Endodermal cell (in vitro differentiated cells): ENCODE data around the gene CGREF1. TPM values are rescaled to one million over a fixed set of nuclear protein-coding genes. Genes with fewer than 3 reads are reported as not detected.

Source experiments
- DNase-seq: peaks from one replicate; pipeline ENCODE4 v3.0.0-alpha.2; 2017
- H3K27ac ChIP-seq: 2 replicates; pipeline ENCODE4 v1.5.1; 2013; ENCODE audit warnings: mild to moderate bottlenecking, low read depth, low read length, moderate library complexity
- H3K27me3 ChIP-seq: 2 replicates; pipeline ENCODE4 v1.6.1; 2013; ENCODE audit warnings: mild to moderate bottlenecking, low read length, moderate library complexity; ENCODE audit not compliant: insufficient read depth, control insufficient read depth, poor library complexity, severe bottlenecking
- H3K36me3 ChIP-seq: 2 replicates; pipeline ENCODE4 v1.7.0; 2013; ENCODE audit warnings: mild to moderate bottlenecking, low read length, moderate library complexity; ENCODE audit not compliant: control insufficient read depth, insufficient read depth
- H3K4me1 ChIP-seq: one replicate; pipeline ENCODE4 v1.7.0; 2013; ENCODE audit warnings: low read length; ENCODE audit not compliant: control insufficient read depth, insufficient read depth
- H3K4me3 ChIP-seq: 2 replicates; pipeline ENCODE4 v1.5.1; 2013; ENCODE audit warnings: mild to moderate bottlenecking, low read length, moderate library complexity
- H3K9ac ChIP-seq: 2 replicates; pipeline ENCODE4 v1.6.1; 2013; ENCODE audit warnings: mild to moderate bottlenecking, low read length, moderate library complexity; ENCODE audit not compliant: poor library complexity, severe bottlenecking; ENCODE audit errors: extremely low read depth
- H3K9me3 ChIP-seq: 2 replicates; pipeline ENCODE4 v1.6.1; 2013; ENCODE audit warnings: mild to moderate bottlenecking, low read length, moderate library complexity; ENCODE audit not compliant: control insufficient read depth
- H3K27ac Mint-ChIP-seq: 2 replicates; pipeline ENCODE4 v1.8.0; 2020; ENCODE audit warnings: mixed read lengths
- H3K27me3 Mint-ChIP-seq: 2 replicates; pipeline ENCODE4 v1.8.0; 2021; ENCODE audit warnings: mild to moderate bottlenecking, mixed read lengths; ENCODE audit not compliant: insufficient read depth
- H3K36me3 Mint-ChIP-seq: 2 replicates; pipeline ENCODE4 v1.8.0; 2020; ENCODE audit warnings: low read depth, mixed read lengths
- H3K4me1 Mint-ChIP-seq: 2 replicates; pipeline ENCODE4 v1.8.0; 2020; ENCODE audit warnings: mixed read lengths
- H3K4me3 Mint-ChIP-seq: 2 replicates; pipeline ENCODE4 v1.8.0; 2020; ENCODE audit warnings: mild to moderate bottlenecking, moderate library complexity, mixed read lengths
- H3K9me3 Mint-ChIP-seq: 2 replicates; pipeline ENCODE4 v1.8.0; 2020; ENCODE audit warnings: mild to moderate bottlenecking, mixed read lengths
- WGBS, 2 experiments: methylation state at CpG; one replicate each; pipeline versions ENCODE4 v1.1.5 to v1.1.7; 2013; ENCODE audit warnings: missing lambda C conversion rate in 2 of 2, mixed read lengths in 1 of 2; ENCODE audit not compliant: insufficient coverage in 1 of 2, insufficient read length in 1 of 2; 5-methylcytosine and 5-hydroxymethylcytosine counted together
- total RNA-seq, 2 donors: library from RNA; stranded (reverse); fragmentation: NEBNext Ultra II Directional in 1 of 2; extraction: Animal tissue kit (Norgen Biotek cat#: 25700) in 1 of 2; gene quantifications; 2 replicates in 1 of 2; 3 replicates in 1 of 2; pipeline ENCODE4 v1.2.1, GENCODE V29; 2021
- TF ChIP-seq, protein P1 (sequence below): fragments of 200-600 bp; sonication (generic); conservative IDR thresholded peaks from 2 replicates; pipeline ENCODE4 v1.5.0; 2021; ENCODE audit warnings: antibody characterized with exemption, mild to moderate bottlenecking

CGREF1 gene
- total RNA-seq, 2 donors from 2014 or later, result 0.20 to 0.33 TPM

DNA sequence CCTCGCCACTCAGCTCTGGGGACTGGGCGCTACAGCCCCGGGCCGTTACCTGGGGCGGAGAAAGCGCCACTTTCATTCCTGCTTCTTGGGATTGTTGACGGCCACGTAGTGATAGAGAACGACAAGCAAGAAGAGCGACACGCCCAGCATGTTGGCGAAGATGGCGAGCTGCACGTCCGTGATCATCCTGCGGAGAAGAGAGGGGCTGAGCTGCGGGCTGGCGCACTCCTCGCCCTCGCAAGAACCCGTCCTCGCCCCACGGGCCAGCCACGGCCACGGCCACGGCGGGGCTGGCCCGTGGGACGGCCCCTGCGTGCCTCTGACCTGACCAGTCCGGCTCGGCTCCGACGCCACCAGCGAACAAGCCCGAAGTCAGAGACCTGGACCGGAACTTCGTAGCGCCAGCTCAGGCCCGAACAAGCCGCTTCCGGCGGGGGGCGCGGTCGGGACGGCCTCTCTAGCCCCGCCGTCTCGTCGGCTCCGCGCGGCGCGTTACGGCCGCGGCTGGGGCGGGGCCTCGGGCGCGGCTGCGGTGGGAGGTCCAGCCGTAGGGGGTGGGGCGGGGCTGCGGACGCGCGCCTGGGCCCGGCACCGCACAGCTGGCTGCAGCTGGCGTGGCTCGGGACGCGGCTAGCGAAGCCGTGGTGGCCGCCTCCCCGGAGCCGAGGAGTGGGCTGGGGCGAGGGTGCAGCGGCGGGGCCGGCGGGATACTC, 47.5 kb downstream of the CGREF1 start, which contains the start of gene OST4:
Gene OST4, minus strand, starts transcription at position 378 of the 713 bp plus-strand sequence.
- Mint-ChIP-seq H3K27me3 (peaks cover 2% of the 10 kb centered on the region), H3K4me1 (peaks cover 19% of the 10 kb centered on the region), H3K27ac (peak within 1 kb of the TSS; percentile 95), H3K36me3 (peaks cover 31% of the 10 kb centered on the region), H3K9me3 (no peaks in the 10 kb centered on the region), H3K4me3 (peak within 1 kb of the TSS; percentile 95)
- Histone ChIP-seq H3K9me3 (no peaks in the 10 kb centered on the region), H3K4me1 (peaks cover 7% of the 10 kb centered on the region), H3K4me3 (peak within 1 kb of the TSS; percentile 100), H3K9ac (peak within 1 kb of the TSS; percentile 81), H3K27ac (peak within 1 kb of the TSS; percentile 73), H3K36me3 (peaks cover 34% of the 10 kb centered on the region), H3K27me3 (no peaks in the 10 kb centered on the region)
- WGBS, 2 experiments, result 0% methylated on average over 22 to 86 of the region's 86 CpGs
- TF ChIP-seq, protein P1, sequence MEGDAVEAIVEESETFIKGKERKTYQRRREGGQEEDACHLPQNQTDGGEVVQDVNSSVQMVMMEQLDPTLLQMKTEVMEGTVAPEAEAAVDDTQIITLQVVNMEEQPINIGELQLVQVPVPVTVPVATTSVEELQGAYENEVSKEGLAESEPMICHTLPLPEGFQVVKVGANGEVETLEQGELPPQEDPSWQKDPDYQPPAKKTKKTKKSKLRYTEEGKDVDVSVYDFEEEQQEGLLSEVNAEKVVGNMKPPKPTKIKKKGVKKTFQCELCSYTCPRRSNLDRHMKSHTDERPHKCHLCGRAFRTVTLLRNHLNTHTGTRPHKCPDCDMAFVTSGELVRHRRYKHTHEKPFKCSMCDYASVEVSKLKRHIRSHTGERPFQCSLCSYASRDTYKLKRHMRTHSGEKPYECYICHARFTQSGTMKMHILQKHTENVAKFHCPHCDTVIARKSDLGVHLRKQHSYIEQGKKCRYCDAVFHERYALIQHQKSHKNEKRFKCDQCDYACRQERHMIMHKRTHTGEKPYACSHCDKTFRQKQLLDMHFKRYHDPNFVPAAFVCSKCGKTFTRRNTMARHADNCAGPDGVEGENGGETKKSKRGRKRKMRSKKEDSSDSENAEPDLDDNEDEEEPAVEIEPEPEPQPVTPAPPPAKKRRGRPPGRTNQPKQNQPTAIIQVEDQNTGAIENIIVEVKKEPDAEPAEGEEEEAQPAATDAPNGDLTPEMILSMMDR, result no peak
- peak; percentile 96 for DNase-seq

DNA sequence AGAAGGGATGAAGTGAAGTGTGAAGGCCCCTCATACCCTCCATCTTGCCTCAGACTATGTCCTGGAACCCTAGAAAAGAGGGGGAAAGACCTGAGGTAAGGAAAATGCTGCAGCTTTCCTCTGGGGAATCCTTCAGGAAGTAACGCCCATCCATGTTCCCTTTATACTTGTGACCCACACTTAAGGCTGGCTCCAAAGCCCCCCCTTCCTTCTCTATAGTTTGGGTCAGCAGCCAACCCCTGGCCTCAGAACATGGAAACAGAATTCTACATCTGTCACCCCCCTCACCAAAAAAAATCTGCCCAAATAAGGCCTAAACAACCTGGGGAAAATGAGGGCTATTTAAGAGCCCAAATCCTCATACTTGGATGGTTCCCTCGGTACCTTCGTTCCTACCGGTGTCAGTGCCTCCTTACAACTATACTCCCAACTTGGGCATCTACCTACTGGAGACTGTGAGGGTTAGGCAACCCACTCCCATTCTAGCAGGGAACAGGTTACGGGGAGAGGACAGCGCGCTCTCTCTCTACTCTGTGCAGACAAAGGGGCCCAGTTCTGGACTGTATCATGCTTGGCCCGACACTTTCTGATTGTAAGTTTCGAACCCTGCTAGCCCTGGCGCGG, 48.2 kb downstream of the CGREF1 start:
- Histone ChIP-seq H3K9ac (peak overlapping the region; percentile 81), H3K9me3 (no peaks in the 10 kb centered on the region), H3K4me1 (peaks cover 7% of the 10 kb centered on the region), H3K27ac (peak overlapping the region; percentile 60), H3K4me3 (peak overlapping the region; percentile 100), H3K27me3 (no peaks in the 10 kb centered on the region), H3K36me3 (peaks cover 39% of the 10 kb centered on the region)
- Mint-ChIP-seq H3K27me3 (no peaks in the 10 kb centered on the region), H3K4me3 (peak overlapping the region; percentile 95), H3K9me3 (no peaks in the 10 kb centered on the region), H3K4me1 (peaks cover 19% of the 10 kb centered on the region), H3K36me3 (peaks cover 36% of the 10 kb centered on the region), H3K27ac (peak overlapping the region; percentile 95)
- no peak for DNase-seq
- 9 to 14% methylated on average over 7 to 11 of the region's 11 CpGs for WGBS, 2 experiments
- TF ChIP-seq, protein P1, result no peak

DNA sequence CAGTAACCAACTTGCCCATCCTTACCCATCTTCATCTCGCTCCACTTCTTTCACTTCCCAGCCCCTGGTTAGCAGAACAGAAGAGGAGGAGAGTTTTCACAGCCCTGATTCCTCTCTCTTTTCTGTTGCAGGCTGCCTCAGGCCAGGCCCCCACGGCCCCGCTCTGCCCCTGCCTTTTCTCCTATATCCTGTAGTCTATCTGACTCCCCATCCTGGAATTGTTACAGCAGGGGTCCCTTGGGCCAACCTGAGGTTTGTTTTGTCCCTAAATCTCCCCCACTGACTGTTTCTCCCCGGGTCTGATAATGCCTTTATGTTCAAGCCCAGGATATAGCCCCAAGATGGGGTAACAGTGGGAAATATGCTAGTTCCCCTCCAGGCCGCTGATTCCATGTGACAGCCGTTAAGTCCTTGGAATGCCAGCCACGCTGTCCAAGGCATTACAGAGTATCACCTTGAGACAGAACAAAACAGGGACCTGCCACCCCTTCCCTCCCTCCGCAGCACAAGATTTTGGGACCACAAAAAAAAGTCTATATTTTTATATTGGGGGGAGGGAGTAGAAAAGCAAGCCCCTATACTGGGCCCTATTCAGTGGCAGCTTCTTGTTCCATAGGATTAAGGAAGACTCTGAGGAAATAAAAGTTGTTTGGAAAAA, 48.8 kb downstream of the CGREF1 start:
- H3K9me3 ChIP-seq, result no peaks in the 10 kb centered on the region
- peaks cover 7% of the 10 kb centered on the region for H3K4me1 ChIP-seq
- peaks cover 19% of the 10 kb centered on the region for H3K4me1 Mint-ChIP-seq
- H3K9ac ChIP-seq, result peak overlapping the region; percentile 81
- peak overlapping the region; percentile 80 for H3K27ac Mint-ChIP-seq
- TF ChIP-seq, protein P1, result no peak
- H3K27me3 ChIP-seq, result no peaks in the 10 kb centered on the region
- WGBS, 2 experiments, result 90 to 94% methylated on average over 6 to 8 of the region's 8 CpGs
- no peak for DNase-seq
- peaks cover 43% of the 10 kb centered on the region for H3K36me3 Mint-ChIP-seq
- peak overlapping the region; percentile 100 for H3K4me3 ChIP-seq
- H3K27ac ChIP-seq, result no peak overlapping the region
- H3K36me3 ChIP-seq, result peaks cover 46% of the 10 kb centered on the region
- peak overlapping the region; percentile 95 for H3K4me3 Mint-ChIP-seq
- H3K9me3 Mint-ChIP-seq, result no peaks in the 10 kb centered on the region
- no peaks in the 10 kb centered on the region for H3K27me3 Mint-ChIP-seq
